Measurements from ENCODE around the gene SRPK3.
A peak's percentile ranks its signal among the peaks of the same experiment; 100 is the strongest.
"Not testable (repeated sequence)": the region's sequence is repeated elsewhere in the genome, so short reads cannot be mapped to it uniquely, and the experiment has no call there.

Gene SRPK3

DNA sequence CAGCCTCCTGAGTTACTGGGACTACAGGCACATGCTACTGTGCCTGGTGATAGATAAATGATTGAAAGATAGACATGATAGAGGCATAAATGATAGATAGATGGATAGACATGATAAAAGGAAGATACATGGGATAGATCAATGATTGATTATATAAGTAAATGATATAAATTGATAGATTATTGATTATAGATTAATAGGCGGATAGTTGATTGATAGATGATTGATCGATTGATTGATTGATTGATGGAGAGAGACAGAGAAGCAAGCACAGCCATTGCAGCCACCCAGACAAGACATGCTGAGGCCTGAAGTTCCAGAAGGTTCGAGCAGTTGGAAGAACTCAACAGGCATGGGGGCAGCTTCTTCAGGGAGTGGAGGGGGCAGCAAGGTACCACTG lies 34.5 kb upstream of the SRPK3 start:
- DNase-seq = no peak

DNA sequence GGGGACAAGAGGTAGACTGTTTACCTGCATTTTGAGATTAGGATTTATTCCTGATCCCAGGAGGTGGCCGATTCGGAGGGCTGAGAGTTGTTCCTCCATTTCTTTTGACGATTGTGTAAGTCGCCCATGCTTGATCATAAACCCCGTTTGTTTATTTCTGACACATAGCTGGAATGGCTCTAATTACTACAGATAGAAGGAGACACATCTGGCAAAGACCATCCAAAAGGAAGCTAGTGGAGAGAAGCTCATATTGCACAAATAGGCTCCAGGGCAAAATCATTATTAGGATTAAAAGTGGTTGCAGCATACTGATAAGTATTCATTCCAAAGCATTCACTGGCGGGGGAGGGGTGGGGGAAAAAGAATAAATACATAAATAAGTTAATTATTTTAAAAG lies 33.9 kb upstream of the SRPK3 start:
- not testable (repeated sequence) for DNase-seq

DNA sequence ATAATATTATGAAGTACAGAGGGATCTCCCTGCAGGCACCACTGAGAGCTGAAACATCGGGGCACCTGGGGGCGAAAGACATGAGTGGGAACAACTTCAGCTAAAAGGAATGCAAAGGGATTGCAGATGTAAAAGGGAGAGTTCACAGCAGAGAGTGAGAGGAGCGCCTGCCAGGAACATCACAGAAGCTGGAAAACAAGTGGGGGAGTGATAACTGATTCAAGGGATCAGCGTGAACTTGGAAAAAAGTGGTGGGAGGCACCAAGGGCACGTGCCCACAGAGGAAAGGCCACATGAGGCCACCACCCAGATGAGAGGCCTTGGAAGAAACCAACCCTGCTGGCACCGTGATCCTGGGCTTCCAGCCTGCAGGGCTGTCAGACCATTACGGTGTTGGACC lies 31.8 kb upstream of the SRPK3 start:
- DNase-seq = not testable (repeated sequence)

DNA sequence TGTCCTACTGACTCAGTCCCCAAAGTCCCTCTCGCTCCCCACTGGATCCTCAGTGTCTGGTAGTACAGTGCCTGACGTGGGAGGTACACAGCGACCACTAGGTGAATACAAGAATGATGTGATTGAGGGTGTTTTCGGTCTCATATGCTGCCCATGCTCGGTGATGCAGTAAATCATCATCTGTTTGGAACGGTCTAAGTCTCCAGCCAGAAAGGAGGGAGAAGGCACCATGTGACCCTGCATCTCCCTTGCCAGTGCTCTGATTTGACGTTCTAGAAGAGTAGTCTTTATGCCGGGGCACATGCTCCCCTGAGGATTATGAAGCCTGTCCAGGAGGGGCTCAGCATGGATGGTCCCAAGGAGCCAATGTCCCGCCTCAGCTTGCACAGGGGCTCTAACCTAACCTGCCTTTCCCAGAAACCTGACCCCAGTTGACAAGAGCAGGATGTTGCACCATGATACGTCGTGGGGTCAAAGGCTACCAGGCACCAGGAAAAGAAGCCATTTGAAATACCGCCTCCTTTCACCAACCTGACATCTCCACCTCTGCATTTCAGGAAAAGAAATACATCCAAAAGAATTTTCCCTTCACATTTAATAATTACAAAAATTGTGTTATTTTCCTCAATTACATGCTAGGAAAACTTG lies 30.6 kb upstream of the SRPK3 start:
- DNase-seq = no peak

DNA sequence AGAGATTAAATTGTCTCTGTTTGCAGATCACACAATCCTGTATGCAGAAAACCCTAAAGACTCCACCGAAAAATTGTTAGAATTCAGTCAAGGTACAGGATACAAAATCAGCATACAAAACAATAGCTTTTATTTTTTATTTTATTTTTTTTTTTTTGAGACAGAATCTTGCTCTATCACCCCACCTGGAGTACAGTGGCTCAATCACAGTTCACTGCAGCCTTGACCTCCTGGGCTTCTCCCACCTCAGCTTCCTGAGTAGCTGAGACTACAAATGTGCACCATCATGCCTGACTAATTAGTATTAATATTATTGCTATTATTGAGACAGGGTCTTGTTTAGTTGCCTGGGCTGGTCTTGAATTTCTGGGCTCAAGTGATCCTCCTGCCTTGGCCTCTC lies 25.7 kb upstream of the SRPK3 start:
- no peak for DNase-seq

DNA sequence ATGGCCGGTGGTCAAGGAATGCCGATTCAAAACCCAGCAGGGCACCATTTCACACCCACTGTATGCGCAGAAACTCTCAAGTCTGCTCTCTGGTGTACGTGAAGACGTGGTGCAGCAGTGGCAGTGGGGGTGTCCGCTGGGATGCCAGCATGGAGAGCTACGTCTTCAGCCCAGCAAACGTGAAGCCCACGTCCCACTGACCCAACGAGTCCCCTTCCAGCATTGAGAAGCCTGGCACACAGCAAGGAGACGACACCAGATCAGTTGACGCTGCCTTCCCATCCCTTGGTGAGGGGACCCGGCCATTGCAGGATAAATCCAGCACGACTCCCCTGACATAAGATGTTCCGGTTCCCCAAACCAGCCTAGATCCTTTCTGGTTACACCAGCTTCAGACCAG lies 19.0 kb upstream of the SRPK3 start:
- no peak for DNase-seq

DNA sequence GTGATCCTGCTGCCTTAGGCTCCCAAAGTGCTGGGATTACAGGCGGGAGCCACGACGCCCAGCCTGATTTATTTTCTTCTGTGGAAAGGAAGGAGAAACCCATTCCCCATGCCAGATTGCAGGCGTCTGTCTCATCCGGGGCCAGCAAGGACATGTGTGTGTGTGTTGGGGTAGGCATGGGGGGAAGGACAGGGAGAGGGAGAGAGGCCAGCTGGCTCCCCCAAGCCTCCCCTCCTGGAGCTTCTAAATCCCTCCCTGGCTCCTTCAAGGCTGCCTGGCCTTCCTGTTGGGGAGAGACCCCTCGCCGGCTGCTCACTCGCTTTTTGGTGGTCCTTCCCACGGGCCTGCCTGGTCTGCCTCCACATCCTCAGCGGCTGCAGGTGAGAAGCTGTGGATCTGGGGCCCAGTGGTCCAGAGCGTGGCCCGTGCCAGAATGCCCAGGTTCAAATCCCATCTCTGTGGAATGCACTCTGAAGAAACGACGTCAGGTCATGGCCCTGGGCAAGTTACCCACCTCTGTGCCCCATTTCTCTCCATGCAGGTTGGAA lies 18.1 kb upstream of the SRPK3 start:
- no peak for DNase-seq

DNA sequence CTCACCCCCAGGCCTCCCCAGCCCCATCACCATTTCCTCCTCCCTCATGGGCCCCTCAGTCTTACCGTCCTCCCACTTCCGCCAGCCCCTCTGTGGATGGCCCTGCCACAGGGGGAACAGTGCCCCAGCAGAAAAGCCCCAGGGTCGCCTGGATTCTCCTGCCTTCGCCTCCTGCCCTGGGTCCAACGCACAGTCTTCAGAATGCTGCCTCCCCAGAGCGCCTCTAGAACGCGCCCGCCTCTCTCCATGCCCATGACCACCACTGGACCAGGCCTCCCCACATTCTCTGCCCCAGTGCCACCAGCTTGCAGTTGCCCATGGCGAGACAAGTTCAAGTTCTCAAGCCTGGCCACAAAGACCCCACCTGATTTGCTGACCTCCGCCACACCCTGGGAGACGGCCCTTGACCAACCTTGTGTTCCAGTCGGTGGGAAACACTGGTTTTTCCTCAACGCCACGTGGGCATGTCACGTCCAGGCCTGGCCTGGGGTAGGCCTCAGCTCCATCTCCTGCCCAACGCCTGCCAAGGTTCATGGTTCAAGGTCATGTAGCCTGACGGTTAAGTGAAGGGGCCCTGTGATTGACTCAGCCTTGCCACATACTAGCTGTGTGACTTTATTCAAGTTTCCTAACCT lies 17.4 kb upstream of the SRPK3 start:
- DNase-seq = no peak

DNA sequence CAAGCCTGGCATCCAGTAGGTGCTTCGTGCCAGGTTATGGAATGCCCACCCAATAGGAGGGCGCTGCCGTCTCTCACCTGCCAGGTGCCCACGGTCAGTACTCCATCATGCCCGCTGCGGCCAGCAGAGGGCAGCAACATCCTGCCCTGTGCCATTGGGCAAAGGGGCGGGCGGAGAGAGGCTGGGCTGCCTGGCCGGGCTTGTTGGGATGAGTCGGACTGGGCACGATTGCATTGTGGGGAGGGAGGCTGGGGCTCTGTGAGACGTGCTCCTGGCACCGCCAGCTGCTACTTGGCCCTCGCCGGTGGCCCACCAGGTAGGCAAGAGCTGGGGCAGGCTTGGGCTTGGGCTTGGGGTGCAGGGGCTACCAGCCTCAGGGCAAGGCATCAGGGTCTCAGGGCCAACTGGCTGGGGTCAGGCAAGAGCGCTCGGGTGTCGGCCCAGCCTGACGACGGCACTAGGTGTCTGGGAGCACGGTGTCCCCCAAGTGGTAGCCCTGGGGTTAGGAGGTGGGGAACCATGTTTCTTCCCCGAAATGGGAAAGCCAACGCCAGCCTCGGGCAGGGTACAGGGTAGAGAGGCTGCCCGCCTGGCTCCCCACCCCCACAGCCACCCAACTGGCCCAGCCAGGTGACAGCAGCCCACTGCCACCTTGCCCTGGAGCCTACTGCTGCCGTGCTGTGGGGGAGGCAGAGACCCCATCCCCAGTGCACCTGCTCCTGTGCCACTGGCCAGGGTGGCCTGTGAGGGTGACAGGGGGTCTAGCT lies 16.7 kb upstream of the SRPK3 start, which contains the start of gene PLXNB3:
PLXNB3 (plus strand) TSS at position 261 of the 767 bp plus-strand sequence. CDS start 1,287 bp downstream, outside the sequence.
- peak; percentile 0 for DNase-seq

DNA sequence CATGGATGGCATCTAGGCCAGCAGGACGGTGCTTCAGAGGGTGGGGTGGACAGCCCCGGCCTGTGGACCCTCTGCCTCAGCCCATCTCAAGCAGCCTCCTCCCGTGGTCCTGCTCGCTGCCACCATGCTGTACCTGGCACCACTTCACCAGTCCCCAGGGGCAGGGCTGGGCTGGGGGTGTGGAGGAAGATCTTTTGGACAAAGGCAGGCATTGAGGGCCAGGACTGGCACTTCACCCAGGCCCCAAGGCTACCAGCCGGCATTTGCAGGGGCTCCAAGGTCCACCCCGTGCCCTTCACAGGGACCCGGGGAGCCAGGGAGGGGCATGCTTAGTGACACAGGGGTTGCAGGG lies 16.1 kb upstream of the SRPK3 start:
- no peak for DNase-seq

DNA sequence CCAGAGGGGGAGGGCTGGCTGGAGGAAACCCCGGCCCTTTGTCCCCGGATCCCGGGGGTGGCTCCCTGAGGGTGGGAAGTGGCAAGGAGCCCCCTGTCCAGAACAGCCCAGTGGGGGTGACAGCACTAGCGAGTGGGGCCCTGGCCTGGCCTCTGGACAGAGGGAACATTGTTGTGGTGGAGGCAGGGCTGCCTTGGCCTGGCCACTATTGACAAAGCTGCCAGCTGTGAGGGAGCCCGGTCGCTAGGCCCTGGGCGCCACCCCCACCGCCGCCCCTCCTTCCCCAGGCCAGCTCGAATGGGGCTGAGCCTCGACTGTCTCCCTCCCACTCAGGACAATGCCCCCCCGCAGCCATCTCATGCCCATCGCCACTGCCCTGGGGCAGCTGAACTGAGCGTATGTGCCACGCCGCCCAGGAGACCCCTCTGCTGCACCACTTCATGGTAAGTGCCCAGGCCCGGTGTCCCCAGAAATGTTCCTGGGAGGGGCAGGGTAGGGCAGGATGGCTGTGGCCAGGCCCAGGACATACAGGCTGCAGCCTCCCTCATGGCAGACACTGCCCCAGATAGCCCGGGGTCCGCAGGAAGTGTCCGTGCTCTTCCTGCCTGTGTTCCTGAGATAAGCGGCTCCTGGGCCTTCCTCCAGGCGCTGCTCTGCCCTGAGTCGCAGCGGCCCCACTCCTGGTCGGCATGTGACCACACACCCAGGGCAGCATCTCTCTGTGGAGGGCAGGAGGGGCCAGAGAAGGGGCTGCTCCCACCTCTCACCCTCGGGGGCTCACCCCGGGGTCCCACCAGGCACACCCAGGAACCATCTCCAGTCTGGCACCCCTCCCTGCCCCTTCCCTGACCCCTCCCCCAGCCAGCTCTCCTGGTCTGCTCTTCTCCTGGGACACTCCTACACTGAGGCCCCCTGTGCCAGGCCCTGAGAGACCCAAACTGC lies 15.4 kb upstream of the SRPK3 start:
- no peak for DNase-seq

DNA sequence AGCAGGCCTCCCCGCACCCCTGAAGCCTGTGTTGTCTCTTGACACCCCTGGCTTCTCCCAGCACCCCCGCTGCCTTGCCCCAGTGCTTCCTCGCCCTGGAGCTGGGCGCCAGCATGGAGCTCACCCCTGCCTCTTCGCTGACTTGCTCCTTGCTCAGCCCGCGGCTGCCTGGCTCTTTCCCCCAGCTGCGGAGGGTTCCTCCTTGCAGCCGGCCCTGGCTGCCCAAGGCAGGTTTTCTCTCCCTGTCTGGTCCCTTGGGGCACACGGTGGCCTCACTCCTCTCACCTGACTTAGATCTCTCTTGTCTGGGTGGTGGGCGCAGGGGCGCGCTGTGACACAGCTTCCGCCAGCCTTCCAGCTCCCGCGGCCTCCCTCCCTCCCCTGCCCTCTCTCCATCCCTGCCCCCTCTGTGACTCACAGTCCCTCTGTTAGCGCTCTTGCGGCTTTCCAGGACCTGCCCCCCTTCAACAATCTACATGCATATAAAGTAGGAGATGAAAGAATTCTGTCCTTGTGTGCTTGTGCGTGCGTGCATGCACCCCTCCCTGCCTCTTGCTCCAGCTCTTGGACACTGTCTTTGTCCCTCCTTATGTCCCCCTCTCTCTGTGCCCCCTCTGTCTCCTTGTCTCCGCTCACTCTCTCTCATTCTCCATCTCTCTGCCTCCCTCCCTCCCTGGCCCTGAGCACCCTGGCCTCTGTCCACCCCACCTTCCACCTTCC lies 14.6 kb upstream of the SRPK3 start:
- DNase-seq = no peak

DNA sequence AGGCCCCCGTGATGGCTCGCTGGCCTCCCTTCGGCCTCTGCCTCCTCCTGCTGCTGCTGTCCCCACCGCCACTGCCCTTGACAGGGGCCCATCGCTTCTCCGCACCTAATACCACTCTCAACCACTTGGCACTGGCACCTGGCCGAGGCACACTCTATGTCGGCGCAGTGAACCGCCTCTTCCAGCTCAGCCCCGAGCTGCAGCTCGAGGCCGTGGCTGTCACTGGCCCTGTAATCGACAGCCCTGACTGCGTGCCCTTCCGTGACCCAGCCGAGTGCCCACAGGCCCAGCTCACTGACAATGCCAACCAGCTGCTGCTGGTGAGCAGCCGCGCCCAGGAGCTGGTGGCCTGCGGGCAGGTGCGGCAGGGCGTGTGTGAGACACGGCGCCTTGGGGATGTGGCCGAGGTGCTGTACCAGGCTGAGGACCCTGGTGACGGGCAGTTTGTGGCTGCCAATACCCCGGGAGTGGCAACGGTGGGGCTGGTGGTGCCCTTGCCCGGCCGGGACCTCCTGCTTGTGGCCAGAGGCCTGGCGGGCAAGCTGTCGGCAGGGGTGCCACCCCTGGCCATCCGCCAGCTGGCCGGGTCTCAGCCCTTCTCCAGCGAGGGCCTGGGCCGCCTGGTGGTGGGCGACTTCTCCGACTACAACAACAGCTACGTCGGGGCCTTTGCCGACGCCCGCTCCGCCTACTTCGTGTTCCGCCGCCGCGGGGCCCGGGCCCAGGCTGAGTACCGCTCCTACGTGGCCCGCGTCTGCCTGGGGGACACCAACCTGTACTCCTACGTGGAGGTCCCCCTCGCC lies 13.8 kb upstream of the SRPK3 start:
- no peak for DNase-seq

DNA sequence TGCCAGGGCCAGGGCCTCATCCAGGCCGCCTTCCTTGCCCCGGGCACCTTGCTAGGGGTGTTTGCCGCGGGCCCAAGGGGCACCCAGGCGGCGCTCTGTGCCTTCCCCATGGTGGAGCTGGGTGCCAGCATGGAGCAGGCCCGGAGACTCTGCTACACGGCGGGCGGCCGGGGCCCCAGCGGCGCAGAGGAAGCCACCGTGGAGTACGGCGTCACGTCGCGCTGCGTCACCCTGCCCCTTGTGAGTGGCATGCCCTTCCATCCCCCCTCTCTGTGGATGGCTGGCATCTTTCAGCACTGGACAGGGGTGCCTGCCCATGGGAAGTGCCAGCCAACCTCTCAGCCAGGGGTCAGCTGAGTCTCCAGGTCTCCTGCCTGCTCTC lies 13.2 kb upstream of the SRPK3 start:
- no peak for DNase-seq

DNA sequence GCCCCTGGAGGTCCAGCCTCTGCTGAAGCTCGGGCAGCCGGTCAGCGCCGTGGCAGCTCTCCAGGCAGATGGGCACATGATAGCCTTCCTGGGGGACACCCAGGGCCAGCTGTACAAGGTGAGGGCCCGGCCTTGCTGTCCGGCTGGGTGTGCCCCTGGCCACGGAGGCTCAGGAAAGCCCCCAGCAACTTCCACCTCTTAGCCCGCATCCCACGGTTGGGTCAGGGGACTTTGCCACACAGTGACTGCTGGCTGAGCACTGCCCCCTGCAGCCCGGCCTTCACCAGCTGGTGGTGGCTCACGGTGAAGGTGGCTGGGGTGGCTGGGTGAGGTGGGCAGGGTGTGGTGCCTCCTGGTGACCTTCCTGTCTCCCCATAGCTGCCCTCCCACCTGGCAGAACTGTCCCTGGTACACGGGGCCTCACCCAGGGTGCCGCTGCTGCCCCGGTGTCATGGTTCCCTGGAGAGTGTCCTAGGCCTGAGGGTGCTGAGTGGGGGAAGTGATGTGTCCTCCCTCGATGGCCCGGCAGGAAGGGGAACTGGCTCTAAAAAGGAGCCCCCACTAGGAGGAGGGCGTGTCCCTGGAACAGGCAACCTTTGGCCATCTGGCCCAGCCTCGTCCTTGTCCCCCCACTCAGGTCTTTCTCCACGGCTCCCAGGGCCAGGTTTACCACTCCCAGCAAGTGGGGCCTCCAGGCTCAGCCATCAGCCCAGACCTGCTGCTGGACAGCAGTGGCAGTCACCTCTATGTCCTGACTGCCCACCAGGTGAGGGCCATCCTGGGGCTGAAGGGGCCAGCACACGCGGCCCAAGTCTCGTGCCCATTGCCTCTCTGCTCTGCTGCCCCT lies 12.3 kb upstream of the SRPK3 start:
- no peak for DNase-seq

DNA sequence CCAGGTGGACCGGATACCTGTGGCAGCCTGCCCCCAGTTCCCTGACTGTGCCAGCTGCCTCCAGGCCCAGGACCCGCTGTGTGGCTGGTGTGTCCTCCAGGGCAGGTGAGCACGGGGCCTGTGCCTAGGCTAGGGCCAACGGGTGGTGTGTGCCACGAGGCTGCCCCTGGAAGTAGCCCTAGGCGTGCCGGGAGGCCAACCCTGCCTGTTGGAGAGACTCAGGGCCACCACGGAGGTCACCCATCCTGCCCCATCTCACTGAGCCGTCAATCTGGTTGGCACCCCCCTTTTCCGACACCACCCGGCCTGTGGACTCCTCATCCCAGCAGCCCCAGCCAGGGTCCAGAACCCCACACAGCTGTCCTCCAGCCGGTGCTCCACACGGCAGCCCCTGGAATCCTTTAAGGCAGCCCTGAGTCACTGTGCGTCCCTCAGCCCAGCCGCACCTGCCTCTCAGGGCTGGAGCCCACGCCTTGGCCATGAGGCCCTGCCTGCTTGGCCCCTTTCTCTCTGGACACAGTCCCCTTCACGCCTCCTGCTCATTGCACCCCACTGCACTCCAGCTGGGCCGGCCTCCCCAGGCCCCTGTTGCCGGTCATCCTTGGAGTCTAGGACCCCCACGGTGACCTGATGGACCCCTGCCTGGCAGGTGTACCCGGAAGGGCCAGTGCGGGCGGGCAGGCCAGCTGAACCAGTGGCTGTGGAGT lies 11.5 kb upstream of the SRPK3 start:
- no peak for DNase-seq

DNA sequence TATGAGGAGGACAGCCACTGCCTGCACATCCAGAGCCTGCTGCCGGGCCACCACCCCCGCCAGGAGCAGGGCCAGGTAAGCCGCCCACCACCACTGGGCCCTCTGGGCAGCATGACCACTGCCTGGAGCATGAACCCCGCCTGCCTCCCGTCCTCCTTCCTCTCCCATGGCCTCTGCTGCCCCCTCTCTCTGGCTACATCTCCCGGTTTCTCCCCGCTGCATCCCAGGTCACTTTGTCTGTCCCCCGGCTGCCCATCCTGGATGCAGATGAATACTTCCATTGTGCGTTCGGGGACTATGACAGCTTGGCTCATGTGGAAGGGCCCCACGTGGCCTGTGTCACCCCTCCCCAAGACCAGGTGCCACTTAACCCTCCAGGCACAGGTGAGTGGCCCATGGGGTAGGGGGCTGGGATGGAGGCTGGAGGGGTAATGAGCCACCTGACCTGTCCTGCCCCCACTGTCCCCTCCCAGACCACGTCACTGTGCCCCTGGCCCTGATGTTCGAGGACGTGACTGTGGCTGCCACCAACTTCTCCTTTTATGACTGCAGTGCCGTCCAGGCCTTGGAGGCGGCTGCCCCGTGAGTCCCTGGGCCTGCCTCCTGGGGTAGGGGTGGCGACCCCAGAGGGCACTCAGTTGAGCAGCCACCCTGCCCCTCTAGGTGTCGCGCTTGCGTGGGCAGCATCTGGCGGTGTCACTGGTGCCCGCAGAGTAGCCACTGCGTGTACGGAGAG lies 10.8 kb upstream of the SRPK3 start:
- no peak for DNase-seq

DNA sequence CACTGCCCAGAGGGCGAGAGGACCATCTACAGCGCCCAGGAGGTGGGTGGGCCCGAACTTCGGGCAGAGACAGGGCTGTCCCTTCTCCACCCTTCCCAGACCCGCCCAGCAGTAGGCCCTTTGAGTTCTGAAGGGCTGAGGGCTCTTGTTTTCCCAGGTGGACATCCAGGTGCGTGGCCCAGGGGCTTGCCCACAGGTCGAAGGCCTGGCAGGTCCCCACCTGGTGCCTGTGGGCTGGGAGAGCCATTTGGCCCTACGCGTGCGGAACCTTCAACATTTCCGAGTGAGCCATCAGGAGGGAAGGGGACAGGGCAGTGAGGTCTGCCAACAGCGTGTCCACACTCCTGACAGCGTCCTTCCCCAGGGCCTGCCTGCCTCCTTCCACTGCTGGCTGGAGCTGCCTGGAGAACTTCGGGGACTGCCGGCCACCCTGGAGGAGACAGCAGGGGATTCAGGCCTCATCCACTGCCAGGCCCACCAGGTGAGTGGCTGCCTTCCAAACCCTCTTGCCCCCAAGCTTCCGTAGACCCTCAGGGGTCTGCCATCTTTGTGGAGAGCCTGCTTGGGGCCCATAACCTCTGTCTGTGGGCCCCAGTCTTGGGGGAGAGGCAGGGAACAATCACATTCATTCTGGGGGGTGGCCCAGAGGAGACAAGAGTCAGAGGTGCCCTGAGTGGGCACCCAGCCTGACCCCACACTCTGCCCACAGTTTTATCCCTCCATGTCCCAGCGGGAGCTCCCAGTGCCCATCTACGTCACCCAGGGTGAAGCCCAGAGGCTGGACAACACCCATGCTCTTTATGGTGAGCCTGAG lies 10.0 kb upstream of the SRPK3 start:
- DNase-seq = no peak

Data from KG1 (cell line).